ENCODE data around the gene BAG5. TPM values are rescaled to one million over a fixed set of nuclear protein-coding genes. Genes with fewer than 3 reads are reported as not detected.

Gene BAG5
- total RNA-seq, 1 experiment from 2014 or later = 22.6 TPM

GRCh38 chr14:103509864-103510723 lies 52.4 kb downstream of the BAG5 start:
- no peak for DNase-seq (ENCODE audit: low read depth)

GRCh38 chr14:103508521-103509329 lies 53.7 kb downstream of the BAG5 start:
- no peak for DNase-seq (ENCODE audit: low read depth)

DNA sequence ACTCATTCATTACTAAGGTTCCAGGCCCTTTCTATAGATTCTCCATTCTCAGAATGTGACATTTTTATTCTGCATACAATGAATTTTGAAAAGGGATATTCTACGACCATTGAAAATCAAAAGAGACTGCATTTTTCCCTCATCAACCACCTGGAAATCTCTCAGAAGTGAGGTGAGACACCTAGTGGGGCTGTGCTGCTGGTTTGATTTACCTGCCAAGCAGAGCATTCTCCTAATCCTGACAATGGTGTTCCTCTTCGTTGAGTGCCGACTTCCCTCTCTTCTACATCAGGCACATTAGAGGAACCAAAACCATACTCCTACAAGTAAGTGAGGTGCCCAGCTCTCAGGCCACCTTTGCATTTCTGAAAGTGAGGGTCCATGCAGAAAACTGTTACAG lies 54.7 kb downstream of the BAG5 start:
- no peak for DNase-seq (ENCODE audit: low read depth)

Other genes starting within 250 kb of the BAG5 start
- 98.4 and 136 TPM in 2 replicates for gene EIF5, start 228.4 kb downstream of the BAG5 start, total RNA-seq (2014; rRNA removed; shearing (Covaris generic))
- 27.2 and 40.0 TPM in 2 replicates for gene MARK3, start 177.2 kb downstream of the BAG5 start, total RNA-seq (2014; rRNA removed; shearing (Covaris generic))
- gene CKB, start 39.8 kb downstream of the BAG5 start, total RNA-seq (2014; rRNA removed; shearing (Covaris generic)) = 42.2 and 63.3 TPM in 2 replicates
- 4.8 and 8.1 TPM in 2 replicates for gene TRMT61A, start 33.5 kb downstream of the BAG5 start, total RNA-seq (2014; rRNA removed; shearing (Covaris generic))
- 17.7 and 30.7 TPM in 2 replicates for gene COA8, start 303 bp upstream of the BAG5 start, total RNA-seq (2014; rRNA removed; shearing (Covaris generic))
- 60.9 and 101 TPM in 2 replicates for gene KLC1, start 66.6 kb upstream of the BAG5 start, total RNA-seq (2014; rRNA removed; shearing (Covaris generic))
- gene XRCC3, start 152.8 kb upstream of the BAG5 start, total RNA-seq (2014; rRNA removed; shearing (Covaris generic)) = 28.2 and 29.8 TPM in 2 replicates
- 27.6 and 32.3 TPM in 2 replicates for gene ZFYVE21, start 153.2 kb upstream of the BAG5 start, total RNA-seq (2014; rRNA removed; shearing (Covaris generic))

All from M059J (cell line).